ENCODE data around the gene ACADS.
"Not testable (repeated sequence)": the region's sequence is repeated elsewhere in the genome, so short reads cannot be mapped to it uniquely, and the experiment has no call there.

ACADS gene

DNA sequence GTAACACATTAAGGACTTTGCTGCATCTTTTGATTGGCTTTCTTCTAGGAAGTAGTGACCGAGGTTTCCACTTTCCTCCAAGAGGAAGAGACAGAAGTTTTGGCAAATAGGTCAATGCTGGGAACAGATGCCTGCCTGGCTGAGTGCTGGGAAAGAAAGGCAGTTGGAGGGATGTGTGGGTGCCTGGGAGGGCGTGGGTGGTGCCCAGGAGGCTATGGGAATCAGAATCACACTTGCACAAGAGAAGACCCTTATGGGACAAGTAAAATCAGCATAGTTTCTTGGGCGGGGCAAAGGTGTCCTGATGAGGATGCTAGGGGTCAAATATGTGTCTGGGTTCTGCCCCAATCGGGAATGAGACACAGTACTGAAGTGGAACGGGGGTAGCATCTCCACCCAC is 906 bp upstream of the ACADS start:
- no peaks in the 10 kb centered on the region for H3K27me3 ChIP-seq (ENCODE audit: low read depth, low read length)
- H3K27ac ChIP-seq (ENCODE audit: low read length), result no peak overlapping the region
- H3K79me2 ChIP-seq (ENCODE audit: low read length), result no peaks in the 10 kb centered on the region
- TF ChIP-seq, protein P1, sequence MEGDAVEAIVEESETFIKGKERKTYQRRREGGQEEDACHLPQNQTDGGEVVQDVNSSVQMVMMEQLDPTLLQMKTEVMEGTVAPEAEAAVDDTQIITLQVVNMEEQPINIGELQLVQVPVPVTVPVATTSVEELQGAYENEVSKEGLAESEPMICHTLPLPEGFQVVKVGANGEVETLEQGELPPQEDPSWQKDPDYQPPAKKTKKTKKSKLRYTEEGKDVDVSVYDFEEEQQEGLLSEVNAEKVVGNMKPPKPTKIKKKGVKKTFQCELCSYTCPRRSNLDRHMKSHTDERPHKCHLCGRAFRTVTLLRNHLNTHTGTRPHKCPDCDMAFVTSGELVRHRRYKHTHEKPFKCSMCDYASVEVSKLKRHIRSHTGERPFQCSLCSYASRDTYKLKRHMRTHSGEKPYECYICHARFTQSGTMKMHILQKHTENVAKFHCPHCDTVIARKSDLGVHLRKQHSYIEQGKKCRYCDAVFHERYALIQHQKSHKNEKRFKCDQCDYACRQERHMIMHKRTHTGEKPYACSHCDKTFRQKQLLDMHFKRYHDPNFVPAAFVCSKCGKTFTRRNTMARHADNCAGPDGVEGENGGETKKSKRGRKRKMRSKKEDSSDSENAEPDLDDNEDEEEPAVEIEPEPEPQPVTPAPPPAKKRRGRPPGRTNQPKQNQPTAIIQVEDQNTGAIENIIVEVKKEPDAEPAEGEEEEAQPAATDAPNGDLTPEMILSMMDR (IDR thresholded peaks at IDR 0.05; ENCODE audit: low read depth, low read length), result no peak
- no peak for TF ChIP-seq EZH2phosphoT487 (IDR thresholded peaks at IDR 0.05; ENCODE audit: low read depth)
- H3K4me3 ChIP-seq (ENCODE audit: low read length), result no peak overlapping the region
- no peak overlapping the region for H3K4me2 ChIP-seq (ENCODE audit: low read length)
- no peaks in the 10 kb centered on the region for H3K9me3 ChIP-seq (ENCODE audit: insufficient read depth, low read length)
- H4K20me1 ChIP-seq (ENCODE audit: insufficient read depth, low read length), result peaks cover 9% of the 10 kb centered on the region; the same call in 1 of the 2 replicates
- H2AFZ ChIP-seq (ENCODE audit: low read depth, low read length), result no peak overlapping the region
- no peak overlapping the region for H3K9ac ChIP-seq (ENCODE audit: low read length)
- H3K4me1 ChIP-seq (ENCODE audit: low read length), result peaks cover 9% of the 10 kb centered on the region; the same call in 1 of the 2 replicates
- H3K36me3 ChIP-seq (replicated peaks; ENCODE audit: low read depth, low read length), result peaks cover 47% of the 10 kb centered on the region

DNA sequence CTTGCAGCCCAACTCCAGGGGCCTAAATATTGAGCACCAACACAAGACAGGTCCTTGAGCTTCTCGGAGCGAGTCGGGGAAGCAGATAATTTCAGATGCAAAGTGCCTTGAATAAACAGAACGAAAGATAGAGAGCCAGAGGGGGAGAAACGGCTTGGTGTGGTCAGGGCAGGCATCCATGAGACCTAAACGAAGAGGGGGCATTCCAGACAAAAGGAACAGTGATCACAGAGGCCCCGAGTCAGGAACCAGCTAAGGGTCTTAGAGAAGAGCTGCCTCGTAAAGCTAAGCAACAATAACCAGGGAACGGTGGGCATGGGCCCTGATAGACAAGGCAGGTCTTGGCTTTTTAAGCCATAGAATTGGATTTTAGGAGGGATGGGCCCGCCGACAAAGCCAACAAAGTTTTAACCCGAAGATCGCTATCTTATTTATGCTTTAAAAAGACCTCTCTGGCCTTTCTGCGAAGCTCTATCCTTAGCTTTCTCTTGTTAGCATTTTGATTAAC is 421 bp upstream of the ACADS start:
- Histone ChIP-seq H3K79me2 (ENCODE audit: low read length) (no peaks in the 10 kb centered on the region), H4K20me1 (ENCODE audit: insufficient read depth, low read length) (peaks cover 9% of the 10 kb centered on the region; the same call in 1 of the 2 replicates), H3K4me2 (ENCODE audit: low read length) (peak overlapping the region; percentile 59), H3K4me3 (ENCODE audit: low read length) (peak overlapping the region; percentile 75), H3K9ac (ENCODE audit: low read length) (no peak overlapping the region), H3K9me3 (ENCODE audit: insufficient read depth, low read length) (no peaks in the 10 kb centered on the region), H3K27ac (ENCODE audit: low read length) (no peak overlapping the region), H3K27me3 (ENCODE audit: low read depth, low read length) (no peaks in the 10 kb centered on the region), H3K36me3 (replicated peaks; ENCODE audit: low read depth, low read length) (peaks cover 43% of the 10 kb centered on the region), H3K4me1 (ENCODE audit: low read length) (peaks cover 9% of the 10 kb centered on the region; the same call in 1 of the 2 replicates), H2AFZ (ENCODE audit: low read depth, low read length) (no peak overlapping the region)
- TF ChIP-seq, protein P1 (IDR thresholded peaks at IDR 0.05; ENCODE audit: low read depth, low read length), result no peak
- no peak for TF ChIP-seq EZH2phosphoT487 (IDR thresholded peaks at IDR 0.05; ENCODE audit: low read depth)

DNA sequence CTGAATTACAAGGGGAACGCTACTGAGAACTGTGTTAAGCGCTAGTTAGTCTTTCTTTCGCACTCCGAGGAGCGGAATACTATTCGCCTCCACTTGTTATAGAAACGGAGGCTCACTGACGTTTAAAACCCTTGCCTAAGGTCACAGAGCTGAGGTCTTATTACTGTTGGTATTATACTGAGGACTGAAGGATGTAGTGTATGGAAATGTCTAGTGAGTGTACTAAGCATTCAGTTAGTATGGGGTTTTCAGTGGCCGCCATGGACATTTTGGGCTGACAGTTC is 826 bp downstream of the ACADS start:
- Histone ChIP-seq H2AFZ (ENCODE audit: low read depth, low read length) (no peak overlapping the region), H3K9me3 (ENCODE audit: insufficient read depth, low read length) (no peaks in the 10 kb centered on the region), H3K4me2 (ENCODE audit: low read length) (peak overlapping the region; percentile 59), H3K36me3 (replicated peaks; ENCODE audit: low read depth, low read length) (peaks cover 32% of the 10 kb centered on the region), H3K27me3 (ENCODE audit: low read depth, low read length) (no peaks in the 10 kb centered on the region), H3K79me2 (ENCODE audit: low read length) (no peaks in the 10 kb centered on the region), H3K4me3 (ENCODE audit: low read length) (peak overlapping the region; percentile 75), H3K27ac (ENCODE audit: low read length) (no peak overlapping the region), H3K4me1 (ENCODE audit: low read length) (peaks cover 6% of the 10 kb centered on the region; the same call in 1 of the 2 replicates), H3K9ac (ENCODE audit: low read length) (no peak overlapping the region), H4K20me1 (ENCODE audit: insufficient read depth, low read length) (peaks cover 8% of the 10 kb centered on the region; the same call in 1 of the 2 replicates)
- TF ChIP-seq, protein P1 (IDR thresholded peaks at IDR 0.05; ENCODE audit: low read depth, low read length), result no peak
- no peak for TF ChIP-seq EZH2phosphoT487 (IDR thresholded peaks at IDR 0.05; ENCODE audit: low read depth)

DNA sequence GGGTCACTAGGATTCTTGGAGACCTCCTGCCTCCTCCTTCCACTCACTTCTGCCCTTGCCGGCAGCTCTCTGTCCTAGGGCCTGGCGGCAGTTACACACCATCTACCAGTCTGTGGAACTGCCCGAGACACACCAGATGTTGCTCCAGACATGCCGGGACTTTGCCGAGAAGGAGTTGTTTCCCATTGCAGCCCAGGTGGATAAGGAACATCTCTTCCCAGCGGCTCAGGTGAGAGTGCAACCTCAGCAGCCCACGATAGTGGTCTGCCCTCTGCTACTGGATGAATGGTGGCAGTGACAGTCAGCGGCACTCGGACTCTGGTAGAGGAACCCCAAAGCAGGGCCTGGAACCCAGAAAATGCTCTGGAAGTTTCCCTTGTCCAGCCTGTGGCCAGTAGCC is 1.3 kb downstream of the ACADS start:
- Histone ChIP-seq H3K27me3 (ENCODE audit: low read depth, low read length) (no peaks in the 10 kb centered on the region), H3K79me2 (ENCODE audit: low read length) (no peaks in the 10 kb centered on the region), H4K20me1 (ENCODE audit: insufficient read depth, low read length) (0 out of 2 replicates have a peak, but pooled peaks cover 3% of the 10 kb centered on the region), H3K4me1 (ENCODE audit: low read length) (peaks cover under 1% of the 10 kb centered on the region; the same call in 1 of the 2 replicates), H3K4me3 (ENCODE audit: low read length) (no peak overlapping the region), H2AFZ (ENCODE audit: low read depth, low read length) (no peak overlapping the region), H3K27ac (ENCODE audit: low read length) (no peak overlapping the region), H3K4me2 (ENCODE audit: low read length) (no peak overlapping the region), H3K9me3 (ENCODE audit: insufficient read depth, low read length) (no peaks in the 10 kb centered on the region), H3K36me3 (replicated peaks; ENCODE audit: low read depth, low read length) (peaks cover 27% of the 10 kb centered on the region), H3K9ac (ENCODE audit: low read length) (no peak overlapping the region)
- TF ChIP-seq, protein P1 (IDR thresholded peaks at IDR 0.05; ENCODE audit: low read depth, low read length), result no peak
- no peak for TF ChIP-seq EZH2phosphoT487 (IDR thresholded peaks at IDR 0.05; ENCODE audit: low read depth)

DNA sequence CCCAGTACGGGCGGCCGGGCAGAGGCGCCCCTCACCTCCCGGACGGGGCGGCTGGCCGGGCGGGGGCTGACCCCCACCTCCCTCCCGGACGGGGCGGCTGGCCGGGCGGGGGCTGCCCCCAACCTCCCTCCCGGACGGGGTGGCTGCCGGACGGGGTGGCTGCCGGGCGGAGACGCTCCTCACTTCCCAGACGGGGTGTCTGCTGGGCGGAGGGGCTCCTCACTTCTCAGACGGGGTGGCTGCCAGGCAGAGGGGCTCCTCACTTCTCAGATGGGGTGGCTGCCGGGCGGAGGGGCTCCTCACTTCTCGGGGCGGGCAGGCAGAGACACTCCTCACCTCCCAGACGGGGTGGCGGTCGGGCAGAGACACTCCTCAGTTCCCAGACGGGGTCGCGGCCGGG is 6.6 kb downstream of the ACADS start:
- not testable (repeated sequence) for H3K27ac ChIP-seq (ENCODE audit: low read length)

More for the DNA sequence above, 6.6 kb downstream of the ACADS start:
- not testable (repeated sequence) for H3K36me3 ChIP-seq (replicated peaks; ENCODE audit: low read depth, low read length); H3K27me3 ChIP-seq (ENCODE audit: low read depth, low read length); H3K4me1 ChIP-seq (ENCODE audit: low read length); H3K9me3 ChIP-seq (ENCODE audit: insufficient read depth, low read length); H3K4me2 ChIP-seq (ENCODE audit: low read length); H4K20me1 ChIP-seq (ENCODE audit: insufficient read depth, low read length); H3K79me2 ChIP-seq (ENCODE audit: low read length); H3K9ac ChIP-seq (ENCODE audit: low read length); H2AFZ ChIP-seq (ENCODE audit: low read depth, low read length); H3K4me3 ChIP-seq (ENCODE audit: low read length)
